Keratinocyte (primary cell): ENCODE data around the gene HSD17B14.

Source experiments
- EZH2 ChIP-seq: IDR thresholded peaks from one replicate; pipeline ENCODE4 v1.6.1; 2012; ENCODE audit warnings: inconsistent platforms, mild to moderate bottlenecking, low read length, moderate library complexity
- TF ChIP-seq, protein P1 (sequence below), 3 experiments: IDR thresholded peaks in 1 of 3; conservative IDR thresholded peaks in 1 of 3; optimal IDR thresholded peaks in 1 of 3; 2 replicates in 2 of 3; 3 replicates in 1 of 3; pipeline versions ENCODE3 to v1.5.1; 2011; ENCODE audit warnings: low read length in 3 of 3, mild to moderate bottlenecking in 3 of 3, moderate library complexity in 2 of 3, control low read depth in 1 of 3, inconsistent platforms in 1 of 3; ENCODE audit not compliant: insufficient read depth in 2 of 3; ENCODE audit errors: extremely low read depth in 1 of 3

DNA sequence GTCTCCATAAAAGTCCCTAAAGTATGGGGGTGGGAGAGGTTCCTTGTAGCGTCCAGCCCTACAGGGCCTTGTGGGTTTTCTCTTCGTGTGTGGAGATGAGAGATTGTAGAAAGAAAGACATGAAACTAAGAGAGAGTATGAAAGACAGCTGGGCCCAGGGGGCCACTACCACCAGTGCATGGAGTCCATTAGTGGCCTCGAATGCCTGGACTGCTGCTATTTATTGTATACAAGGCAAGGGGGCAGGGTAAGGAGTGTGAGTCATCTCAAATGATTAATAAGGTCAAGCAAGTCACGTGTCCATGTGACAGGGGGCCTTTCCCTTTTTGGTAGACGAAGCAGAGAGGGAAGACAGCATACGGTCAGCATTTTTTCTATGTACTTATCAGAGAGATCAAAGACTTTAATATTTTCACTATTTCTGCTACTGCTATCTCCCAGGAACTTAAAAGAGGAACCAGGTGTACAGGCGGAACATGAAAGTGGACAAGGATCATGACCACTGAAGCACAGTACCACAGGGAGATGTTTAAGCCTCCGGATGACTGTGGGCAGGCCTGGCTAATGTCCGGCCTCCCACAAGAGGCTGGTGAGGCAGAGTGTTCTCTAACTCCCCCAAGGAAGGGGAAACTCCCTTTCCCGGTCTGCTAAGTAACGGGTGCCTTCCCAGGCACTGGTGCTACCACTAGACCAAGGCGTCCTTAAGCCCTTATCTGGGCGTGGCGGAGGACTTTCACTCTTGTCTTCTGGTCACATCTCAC is 55.5 kb downstream of the HSD17B14 start:
- TF ChIP-seq, protein P1, sequence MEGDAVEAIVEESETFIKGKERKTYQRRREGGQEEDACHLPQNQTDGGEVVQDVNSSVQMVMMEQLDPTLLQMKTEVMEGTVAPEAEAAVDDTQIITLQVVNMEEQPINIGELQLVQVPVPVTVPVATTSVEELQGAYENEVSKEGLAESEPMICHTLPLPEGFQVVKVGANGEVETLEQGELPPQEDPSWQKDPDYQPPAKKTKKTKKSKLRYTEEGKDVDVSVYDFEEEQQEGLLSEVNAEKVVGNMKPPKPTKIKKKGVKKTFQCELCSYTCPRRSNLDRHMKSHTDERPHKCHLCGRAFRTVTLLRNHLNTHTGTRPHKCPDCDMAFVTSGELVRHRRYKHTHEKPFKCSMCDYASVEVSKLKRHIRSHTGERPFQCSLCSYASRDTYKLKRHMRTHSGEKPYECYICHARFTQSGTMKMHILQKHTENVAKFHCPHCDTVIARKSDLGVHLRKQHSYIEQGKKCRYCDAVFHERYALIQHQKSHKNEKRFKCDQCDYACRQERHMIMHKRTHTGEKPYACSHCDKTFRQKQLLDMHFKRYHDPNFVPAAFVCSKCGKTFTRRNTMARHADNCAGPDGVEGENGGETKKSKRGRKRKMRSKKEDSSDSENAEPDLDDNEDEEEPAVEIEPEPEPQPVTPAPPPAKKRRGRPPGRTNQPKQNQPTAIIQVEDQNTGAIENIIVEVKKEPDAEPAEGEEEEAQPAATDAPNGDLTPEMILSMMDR (optimal IDR thresholded peaks at IDR 0.05 in 1 of 3, IDR thresholded peaks at IDR 0.05 in 1 of 3, conservative IDR thresholded peaks at IDR 0.05 in 1 of 3; ENCODE audit: extremely low read depth in 1 of 3, insufficient read depth in 2 of 3, low read length in 3 of 3) = no peak
- TF ChIP-seq EZH2 = no peak
